ENCODE measurements around the gene MAPRE2. TPM values are rescaled to one million over a fixed set of nuclear protein-coding genes. Genes with fewer than 3 reads are reported as not detected.
"Not testable (repeated sequence)": the region's sequence is repeated elsewhere in the genome, so short reads cannot be mapped to it uniquely, and the experiment has no call there.

MAPRE2 gene
- polyA plus RNA-seq, 1 donor, result 29.6 TPM

GRCh38 chr18:35089891-35090550 lies 48.8 kb downstream of the MAPRE2 start:
- no peak for DNase-seq

DNA sequence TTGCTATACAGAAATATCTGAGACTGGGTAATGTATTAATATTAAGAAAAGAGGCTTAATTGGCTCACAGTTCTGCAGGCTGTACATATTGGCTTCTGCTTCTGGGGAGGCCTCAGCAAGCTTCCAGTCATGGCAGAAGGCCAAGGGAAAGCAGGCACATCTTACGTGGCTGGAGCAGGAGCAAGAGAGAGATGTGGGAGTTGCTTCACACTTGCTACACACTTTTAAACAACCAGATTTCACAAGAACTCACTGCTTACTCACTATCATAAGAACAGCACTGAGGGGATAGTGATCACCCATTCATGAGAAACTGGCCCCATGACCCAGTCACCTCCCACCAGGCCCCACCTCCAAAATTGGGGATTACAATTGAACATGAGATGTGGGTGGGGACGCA lies 50.6 kb downstream of the MAPRE2 start:
- DNase-seq, result no peak

GRCh38 chr18:35095983-35096676 lies 54.9 kb downstream of the MAPRE2 start:
- no peak for DNase-seq

DNA sequence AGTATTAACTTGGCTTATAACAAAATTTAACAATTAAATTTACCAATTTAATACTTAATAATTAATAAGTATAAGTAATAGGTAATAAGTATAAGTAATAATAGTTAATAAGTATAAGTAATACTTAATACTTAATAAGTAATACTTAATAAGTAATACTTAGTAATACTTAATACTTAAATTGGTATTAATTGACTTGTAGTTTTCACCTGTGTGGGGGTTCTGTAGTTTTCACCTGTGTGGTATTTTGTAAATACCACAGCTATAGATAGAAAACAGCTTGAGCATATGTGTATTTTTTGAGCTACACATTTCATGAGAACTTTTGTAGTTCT lies 55.4 kb downstream of the MAPRE2 start:
- no peak for DNase-seq

DNA sequence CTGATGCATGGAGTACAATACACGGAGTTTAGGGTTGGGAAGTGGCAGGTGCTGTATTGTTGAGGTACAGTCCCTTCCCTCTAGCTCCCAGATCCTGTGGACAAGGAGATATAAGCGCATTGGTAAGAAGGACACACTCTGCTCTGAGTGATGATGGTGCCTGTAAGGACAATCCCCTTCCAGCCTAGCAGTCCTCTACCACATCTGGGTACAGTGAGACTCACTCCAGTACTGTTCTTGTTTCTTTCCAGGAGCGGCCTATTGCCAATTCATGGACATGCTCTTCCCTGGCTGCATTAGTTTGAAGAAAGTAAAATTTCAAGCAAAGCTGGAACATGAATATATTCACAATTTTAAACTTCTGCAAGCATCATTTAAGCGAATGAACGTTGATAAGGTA lies 56.0 kb downstream of the MAPRE2 start:
- DNase-seq, result no peak

- no peak for DNase-seq
Measured at GRCh38 chr18:35097763-35098162, 56.5 kb downstream of the MAPRE2 start.

DNA sequence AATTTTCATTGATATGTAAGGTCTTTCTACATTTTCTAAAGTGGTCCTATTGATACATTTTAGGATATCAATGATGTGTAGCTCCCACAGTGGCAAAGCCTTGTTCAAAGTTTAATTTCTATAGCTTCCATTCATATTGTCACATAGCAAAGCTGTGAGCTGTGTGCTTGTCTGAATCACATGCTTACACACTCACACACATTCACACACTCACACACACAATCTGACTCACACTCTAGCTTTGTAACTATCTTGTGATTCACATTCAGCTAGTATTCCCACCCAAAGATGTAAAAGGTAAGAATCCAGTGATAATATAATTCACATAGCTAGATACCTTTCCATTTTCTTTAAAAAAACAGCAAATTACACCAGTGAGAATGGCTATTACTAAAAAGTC lies 58.7 kb downstream of the MAPRE2 start:
- DNase-seq, result no peak

GRCh38 chr18:35104391-35105051 lies 63.3 kb downstream of the MAPRE2 start:
- DNase-seq, result no peak

- no peak for DNase-seq
Measured at GRCh38 chr18:35106013-35106844, 65.0 kb downstream of the MAPRE2 start.

DNA sequence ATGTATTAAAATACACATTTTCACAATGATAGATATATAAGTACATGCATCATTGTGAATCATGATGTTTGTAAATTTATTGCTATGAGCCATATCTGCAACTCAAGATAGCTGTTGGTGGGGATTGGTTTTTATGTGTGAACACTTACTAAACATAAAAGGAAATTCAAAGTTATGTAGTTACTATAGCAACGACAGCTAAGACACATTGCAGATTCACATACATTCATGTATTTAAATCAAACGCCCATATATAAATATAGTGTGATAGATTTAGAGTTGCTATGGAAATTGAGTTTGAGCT lies 65.6 kb downstream of the MAPRE2 start:
- no peak for DNase-seq

DNA sequence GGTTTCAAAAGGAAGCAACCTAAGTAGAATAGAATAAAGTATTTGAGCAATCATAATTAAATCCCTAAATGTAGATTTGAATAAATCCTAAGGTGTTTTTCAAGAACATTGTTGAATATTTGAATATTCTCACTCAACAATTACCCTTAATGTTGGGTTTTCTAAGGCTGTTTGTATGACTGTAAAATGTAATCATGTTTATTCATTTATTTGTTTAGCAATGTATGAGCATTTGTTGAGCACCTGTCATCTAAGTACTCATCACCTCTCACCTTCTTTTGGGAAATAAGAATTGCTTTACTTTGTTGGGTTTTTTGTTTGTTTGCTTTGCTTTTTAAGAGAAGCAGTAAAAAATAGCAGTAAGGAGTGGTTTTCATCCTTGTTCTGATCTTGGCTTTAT lies 66.0 kb downstream of the MAPRE2 start:
- no peak for DNase-seq

GRCh38 chr18:35108088-35108487 lies 66.9 kb downstream of the MAPRE2 start:
- DNase-seq, result not testable (repeated sequence)

DNA sequence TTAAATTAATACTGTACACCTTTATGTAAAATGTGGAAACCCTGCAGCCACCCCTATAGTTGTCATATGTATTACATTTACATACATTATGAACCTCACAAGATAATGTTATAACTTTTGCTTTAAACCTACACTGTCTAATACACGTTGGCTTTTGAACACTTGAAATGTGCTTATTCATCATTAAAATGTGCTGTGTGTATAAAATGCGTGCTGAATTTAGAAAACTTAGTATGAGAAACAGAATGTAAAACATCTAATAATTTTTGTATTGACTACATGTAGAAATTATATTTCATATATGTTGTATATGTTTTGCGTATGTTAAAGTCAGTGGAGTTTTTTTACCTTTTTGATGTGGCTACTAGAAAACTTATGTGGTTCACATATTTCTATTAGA lies 68.8 kb downstream of the MAPRE2 start:
- no peak for DNase-seq

DNA sequence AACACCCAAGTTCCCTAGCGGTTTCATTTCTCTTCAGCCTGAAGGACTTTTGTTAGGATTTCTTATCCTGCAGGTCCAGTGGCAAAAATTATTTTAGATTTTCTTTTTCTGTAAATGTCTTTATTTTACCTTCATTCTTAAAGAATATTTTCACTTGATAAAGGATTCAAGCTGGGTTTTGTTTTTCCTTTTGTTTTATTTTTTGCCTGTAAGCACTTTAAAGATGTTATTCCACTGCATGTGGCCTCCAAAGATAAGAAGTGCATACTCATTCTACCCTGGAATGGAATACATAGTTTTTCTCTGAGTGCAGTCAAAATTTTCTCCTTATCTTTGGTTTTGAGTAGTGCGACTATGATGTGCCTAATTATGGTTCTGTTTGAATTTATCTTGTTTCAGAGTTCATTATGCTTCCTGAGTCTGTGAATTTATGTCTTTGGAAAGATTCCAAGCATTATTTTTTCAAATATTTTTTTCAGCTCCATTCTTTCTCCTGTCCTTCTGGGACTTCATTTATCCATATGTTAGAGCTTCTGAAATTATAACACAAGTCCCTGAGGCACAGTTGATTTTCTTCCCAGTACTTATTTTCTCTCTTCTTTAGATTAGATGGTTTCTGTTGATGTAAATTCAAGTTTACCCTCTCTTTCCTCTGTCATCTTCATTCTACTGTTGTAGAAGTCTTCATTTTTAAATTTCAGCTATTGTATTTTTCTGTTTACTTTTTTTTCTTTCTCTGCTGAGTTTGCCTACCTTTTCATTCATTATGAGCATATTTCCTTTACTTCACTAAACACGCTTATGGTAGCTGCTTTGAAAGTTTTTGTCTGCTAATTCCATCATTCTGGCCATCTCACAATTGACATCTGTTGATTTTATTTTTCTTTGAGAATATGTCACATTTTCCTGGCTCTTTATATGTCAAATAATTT lies 69.6 kb downstream of the MAPRE2 start:
- no peak for DNase-seq

DNA sequence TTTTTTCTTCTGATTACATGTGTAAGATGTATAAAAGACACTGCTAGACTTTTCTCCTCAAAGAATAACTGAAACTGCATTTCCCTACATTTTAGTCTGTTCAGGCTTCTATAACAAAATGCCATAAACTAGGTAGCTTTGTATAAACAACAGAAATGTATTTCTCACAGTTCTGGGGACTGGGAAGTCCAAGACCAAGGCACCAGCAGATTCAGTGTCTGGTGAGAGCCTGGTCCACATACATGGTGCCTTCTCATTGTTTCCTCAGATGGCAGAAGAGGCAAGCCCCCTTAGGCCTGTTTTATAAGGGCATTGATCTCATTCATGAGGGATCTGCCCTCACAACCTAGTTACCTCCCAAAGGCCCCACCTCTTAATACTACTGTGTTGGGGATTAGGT lies 71.5 kb downstream of the MAPRE2 start:
- no peak for DNase-seq

DNA sequence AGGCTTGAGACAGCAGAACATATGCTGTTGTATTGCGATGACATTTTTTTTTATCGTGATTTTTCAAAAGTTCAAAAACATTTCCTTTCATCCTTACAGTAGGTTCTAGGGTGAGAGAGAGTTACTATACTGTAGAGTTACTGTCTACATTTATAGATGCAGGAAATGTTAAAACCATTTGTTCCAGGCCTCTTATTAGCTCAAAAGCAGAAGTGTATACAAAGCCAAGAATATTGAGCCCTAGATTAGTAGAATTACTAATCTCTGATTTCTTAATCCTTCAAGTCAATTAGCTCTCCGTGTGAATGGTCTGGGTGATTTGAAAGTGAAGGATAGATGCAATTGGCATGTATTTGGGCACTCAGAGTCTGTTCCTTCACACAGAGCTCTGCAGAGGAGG lies 73.1 kb downstream of the MAPRE2 start:
- DNase-seq, result no peak

GRCh38 chr18:35116784-35117318 lies 75.6 kb downstream of the MAPRE2 start:
- no peak for DNase-seq

- no peak for DNase-seq
Measured at GRCh38 chr18:35117372-35117771, 76.2 kb downstream of the MAPRE2 start.

DNA sequence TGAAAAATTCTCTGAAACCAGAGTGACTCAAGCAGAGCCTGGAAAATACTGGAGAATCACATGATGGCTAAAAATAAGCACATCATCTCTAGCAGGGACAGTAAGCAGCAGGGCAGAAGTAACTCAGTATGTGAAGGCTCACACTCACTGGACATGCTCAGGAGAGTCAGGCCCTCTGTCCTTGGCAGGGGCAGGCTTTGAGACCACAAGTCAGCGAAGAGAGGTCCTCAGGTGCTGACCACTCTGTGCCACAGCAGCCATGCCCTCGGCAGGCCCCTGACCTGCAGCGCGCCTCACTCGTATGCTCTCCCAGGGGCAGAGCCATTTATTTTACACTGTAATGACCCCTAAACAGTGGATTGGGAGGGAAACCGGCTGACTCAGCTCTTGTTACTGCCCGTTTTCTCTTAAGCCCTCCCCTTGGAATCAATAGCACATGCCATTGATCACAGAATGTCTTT lies 76.8 kb downstream of the MAPRE2 start:
- no peak for DNase-seq

DNA sequence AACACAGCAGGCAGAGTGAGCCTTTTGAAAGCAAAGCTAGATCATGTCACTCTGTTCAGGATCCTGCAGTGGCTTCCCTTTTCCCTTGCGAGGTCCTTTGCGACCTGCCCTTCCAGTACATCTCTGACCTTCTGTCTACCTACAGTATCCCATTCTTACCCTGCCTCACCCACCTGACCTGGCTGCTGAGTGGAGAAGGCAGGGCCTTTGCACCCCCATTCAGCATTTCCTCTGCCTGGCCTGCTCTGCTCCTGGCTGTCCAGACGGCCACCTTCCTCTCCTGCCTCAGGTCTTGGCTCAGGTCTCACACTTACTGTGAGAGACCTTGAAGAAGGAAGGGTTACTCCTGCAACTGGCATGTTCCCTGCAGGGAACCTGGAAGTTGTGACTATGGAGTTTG lies 77.4 kb downstream of the MAPRE2 start:
- no peak for DNase-seq

DNA sequence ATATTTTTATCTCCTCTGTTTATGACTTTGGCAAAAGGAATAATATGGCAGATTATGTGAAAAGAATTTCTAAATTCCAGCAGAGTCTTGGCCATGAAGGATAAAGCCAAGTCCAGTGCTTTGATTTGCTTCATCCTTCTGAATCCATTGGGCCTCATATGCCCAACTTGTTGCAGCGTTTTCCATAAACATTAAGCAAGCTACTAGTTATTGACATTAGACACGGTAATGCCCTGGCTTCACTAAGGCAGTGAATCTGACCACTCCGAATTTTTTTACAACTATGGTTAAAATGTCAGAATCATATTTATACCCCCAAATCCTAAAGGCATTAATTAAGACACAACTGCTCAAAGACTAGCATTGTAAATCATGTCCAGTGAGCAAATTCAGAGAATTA lies 79.8 kb downstream of the MAPRE2 start:
- no peak for DNase-seq

Data from left kidney (tissue), 2 donors.